ENCODE results near the gene KHDRBS2. TPM values are rescaled to one million over a fixed set of nuclear protein-coding genes. Genes with fewer than 3 reads are reported as not detected.
A peak's percentile ranks its signal among the peaks of the same experiment; 100 is the strongest.

Gene KHDRBS2
- total and polyA plus RNA-seq, 2 experiments from 2014 or later, result 5.4 to 11.7 TPM

DNA sequence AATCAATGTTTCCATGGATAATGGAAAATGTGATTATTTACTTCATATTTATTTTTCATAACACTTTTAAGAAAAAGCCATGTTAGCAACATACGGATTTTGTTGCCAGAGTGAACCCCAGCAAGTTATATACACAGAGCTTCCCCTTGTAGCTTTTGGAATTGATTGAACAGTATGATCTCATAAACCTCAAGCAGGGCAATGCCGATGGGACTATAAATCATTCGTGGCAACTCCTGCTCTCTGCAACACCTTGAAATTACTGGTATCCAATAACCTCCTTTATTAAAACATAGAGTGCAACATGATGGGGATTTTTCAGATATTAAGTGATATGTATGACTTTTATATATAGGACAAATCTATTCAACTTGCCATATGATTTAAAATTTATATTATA lies 428.5 kb downstream of the KHDRBS2 start (continued):
- TF ChIP-seq, protein P1, sequence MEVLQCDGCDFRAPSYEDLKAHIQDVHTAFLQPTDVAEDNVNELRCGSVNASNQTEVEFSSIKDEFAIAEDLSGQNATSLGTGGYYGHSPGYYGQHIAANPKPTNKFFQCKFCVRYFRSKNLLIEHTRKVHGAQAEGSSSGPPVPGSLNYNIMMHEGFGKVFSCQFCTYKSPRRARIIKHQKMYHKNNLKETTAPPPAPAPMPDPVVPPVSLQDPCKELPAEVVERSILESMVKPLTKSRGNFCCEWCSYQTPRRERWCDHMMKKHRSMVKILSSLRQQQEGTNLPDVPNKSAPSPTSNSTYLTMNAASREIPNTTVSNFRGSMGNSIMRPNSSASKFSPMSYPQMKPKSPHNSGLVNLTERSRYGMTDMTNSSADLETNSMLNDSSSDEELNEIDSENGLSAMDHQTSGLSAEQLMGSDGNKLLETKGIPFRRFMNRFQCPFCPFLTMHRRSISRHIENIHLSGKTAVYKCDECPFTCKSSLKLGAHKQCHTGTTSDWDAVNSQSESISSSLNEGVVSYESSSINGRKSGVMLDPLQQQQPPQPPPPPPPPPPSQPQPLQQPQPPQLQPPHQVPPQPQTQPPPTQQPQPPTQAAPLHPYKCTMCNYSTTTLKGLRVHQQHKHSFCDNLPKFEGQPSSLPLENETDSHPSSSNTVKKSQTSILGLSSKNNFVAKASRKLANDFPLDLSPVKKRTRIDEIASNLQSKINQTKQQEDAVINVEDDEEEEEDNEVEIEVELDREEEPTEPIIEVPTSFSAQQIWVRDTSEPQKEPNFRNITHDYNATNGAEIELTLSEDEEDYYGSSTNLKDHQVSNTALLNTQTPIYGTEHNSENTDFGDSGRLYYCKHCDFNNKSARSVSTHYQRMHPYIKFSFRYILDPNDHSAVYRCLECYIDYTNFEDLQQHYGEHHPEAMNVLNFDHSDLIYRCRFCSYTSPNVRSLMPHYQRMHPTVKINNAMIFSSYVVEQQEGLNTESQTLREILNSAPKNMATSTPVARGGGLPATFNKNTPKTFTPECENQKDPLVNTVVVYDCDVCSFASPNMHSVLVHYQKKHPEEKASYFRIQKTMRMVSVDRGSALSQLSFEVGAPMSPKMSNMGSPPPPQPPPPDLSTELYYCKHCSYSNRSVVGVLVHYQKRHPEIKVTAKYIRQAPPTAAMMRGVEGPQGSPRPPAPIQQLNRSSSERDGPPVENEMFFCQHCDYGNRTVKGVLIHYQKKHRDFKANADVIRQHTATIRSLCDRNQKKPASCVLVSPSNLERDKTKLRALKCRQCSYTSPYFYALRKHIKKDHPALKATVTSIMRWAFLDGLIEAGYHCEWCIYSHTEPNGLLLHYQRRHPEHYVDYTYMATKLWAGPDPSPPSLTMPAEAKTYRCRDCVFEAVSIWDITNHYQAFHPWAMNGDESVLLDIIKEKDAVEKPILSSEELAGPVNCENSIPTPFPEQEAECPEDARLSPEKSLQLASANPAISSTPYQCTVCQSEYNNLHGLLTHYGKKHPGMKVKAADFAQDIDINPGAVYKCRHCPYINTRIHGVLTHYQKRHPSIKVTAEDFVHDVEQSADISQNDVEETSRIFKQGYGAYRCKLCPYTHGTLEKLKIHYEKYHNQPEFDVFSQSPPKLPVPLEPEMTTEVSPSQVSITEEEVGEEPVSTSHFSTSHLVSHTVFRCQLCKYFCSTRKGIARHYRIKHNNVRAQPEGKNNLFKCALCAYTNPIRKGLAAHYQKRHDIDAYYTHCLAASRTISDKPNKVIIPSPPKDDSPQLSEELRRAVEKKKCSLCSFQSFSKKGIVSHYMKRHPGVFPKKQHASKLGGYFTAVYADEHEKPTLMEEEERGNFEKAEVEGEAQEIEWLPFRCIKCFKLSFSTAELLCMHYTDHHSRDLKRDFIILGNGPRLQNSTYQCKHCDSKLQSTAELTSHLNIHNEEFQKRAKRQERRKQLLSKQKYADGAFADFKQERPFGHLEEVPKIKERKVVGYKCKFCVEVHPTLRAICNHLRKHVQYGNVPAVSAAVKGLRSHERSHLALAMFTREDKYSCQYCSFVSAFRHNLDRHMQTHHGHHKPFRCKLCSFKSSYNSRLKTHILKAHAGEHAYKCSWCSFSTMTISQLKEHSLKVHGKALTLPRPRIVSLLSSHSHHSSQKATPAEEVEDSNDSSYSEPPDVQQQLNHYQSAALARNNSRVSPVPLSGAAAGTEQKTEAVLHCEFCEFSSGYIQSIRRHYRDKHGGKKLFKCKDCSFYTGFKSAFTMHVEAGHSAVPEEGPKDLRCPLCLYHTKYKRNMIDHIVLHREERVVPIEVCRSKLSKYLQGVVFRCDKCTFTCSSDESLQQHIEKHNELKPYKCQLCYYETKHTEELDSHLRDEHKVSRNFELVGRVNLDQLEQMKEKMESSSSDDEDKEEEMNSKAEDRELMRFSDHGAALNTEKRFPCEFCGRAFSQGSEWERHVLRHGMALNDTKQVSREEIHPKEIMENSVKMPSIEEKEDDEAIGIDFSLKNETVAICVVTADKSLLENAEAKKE (CRISPR knock-in tag; IDR thresholded peaks at IDR 0.05), result no peak
- TF ChIP-seq STAT1 (IDR thresholded peaks at IDR 0.05; ENCODE audit: unreplicated experiment) (no peak), ZNF331 (CRISPR knock-in tag; IDR thresholded peaks at IDR 0.05; ENCODE audit: low read depth) (no peak), POLR2AphosphoS5 (IDR thresholded peaks at IDR 0.05; ENCODE audit: low read depth) (no peak)
- TF ChIP-seq, protein P2, sequence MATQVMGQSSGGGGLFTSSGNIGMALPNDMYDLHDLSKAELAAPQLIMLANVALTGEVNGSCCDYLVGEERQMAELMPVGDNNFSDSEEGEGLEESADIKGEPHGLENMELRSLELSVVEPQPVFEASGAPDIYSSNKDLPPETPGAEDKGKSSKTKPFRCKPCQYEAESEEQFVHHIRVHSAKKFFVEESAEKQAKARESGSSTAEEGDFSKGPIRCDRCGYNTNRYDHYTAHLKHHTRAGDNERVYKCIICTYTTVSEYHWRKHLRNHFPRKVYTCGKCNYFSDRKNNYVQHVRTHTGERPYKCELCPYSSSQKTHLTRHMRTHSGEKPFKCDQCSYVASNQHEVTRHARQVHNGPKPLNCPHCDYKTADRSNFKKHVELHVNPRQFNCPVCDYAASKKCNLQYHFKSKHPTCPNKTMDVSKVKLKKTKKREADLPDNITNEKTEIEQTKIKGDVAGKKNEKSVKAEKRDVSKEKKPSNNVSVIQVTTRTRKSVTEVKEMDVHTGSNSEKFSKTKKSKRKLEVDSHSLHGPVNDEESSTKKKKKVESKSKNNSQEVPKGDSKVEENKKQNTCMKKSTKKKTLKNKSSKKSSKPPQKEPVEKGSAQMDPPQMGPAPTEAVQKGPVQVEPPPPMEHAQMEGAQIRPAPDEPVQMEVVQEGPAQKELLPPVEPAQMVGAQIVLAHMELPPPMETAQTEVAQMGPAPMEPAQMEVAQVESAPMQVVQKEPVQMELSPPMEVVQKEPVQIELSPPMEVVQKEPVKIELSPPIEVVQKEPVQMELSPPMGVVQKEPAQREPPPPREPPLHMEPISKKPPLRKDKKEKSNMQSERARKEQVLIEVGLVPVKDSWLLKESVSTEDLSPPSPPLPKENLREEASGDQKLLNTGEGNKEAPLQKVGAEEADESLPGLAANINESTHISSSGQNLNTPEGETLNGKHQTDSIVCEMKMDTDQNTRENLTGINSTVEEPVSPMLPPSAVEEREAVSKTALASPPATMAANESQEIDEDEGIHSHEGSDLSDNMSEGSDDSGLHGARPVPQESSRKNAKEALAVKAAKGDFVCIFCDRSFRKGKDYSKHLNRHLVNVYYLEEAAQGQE (IDR thresholded peaks at IDR 0.05; ENCODE audit: unreplicated experiment), result no peak

DNA sequence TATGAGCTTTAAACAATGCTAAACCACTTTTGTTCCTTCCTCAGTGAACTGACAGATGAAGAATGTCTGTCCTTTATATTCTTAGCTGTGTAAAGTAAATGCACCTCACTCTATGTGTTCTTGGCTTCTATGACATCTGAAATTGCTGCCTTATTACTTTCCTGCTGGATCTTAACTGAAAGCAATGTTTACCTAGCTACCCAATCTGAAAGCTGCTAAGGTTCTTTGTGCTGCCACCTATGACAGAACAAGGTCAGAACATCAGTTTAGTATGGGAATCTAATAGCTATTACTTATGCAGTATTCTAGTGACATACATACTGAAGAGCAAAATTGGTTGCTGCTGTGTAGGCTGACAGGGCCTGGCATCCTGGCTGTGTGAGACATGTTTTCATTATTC lies 444.1 kb downstream of the KHDRBS2 start:
- ATAC-seq (no peak), DNase-seq (ENCODE audit: low spot score) (no peak)
- Histone ChIP-seq H3F3A (replicated peaks; ENCODE audit: low read depth) (no peaks in the 10 kb centered on the region), H3K4me3 (no peak overlapping the region), H3K4me1 (ENCODE audit: insufficient read depth) (no peaks in the 10 kb centered on the region), H3K27ac (ENCODE audit: low read depth) (no peak overlapping the region), H3K27me3 (ENCODE audit: insufficient read depth) (no peaks in the 10 kb centered on the region), H3K9me2 (ENCODE audit: insufficient read depth) (no peaks in the 10 kb centered on the region), H4K20me1 (replicated peaks; ENCODE audit: insufficient read depth) (no peaks in the 10 kb centered on the region), H3K4me2 (no peak overlapping the region), H2AFZ (no peak overlapping the region), H3K79me2 (replicated peaks; ENCODE audit: insufficient read depth) (no peaks in the 10 kb centered on the region), H3K36me3 (ENCODE audit: insufficient read depth) (no peaks in the 10 kb centered on the region)
- Mint-ChIP-seq H3K36me3 (ENCODE audit: low read depth) (no peaks in the 10 kb centered on the region), H3K4me1 (no peaks in the 10 kb centered on the region), H3K9me3 (no peaks in the 10 kb centered on the region), H3K27ac (no peak overlapping the region), H3K4me3 (no peak overlapping the region), H3K27me3 (ENCODE audit: insufficient read depth, low read depth, poor library complexity) (peaks cover 2% of the 10 kb centered on the region)
- TF ChIP-seq EZH2phosphoT487 (IDR thresholded peaks at IDR 0.05; ENCODE audit: unreplicated experiment), result no peak
- TF ChIP-seq, protein P3, sequence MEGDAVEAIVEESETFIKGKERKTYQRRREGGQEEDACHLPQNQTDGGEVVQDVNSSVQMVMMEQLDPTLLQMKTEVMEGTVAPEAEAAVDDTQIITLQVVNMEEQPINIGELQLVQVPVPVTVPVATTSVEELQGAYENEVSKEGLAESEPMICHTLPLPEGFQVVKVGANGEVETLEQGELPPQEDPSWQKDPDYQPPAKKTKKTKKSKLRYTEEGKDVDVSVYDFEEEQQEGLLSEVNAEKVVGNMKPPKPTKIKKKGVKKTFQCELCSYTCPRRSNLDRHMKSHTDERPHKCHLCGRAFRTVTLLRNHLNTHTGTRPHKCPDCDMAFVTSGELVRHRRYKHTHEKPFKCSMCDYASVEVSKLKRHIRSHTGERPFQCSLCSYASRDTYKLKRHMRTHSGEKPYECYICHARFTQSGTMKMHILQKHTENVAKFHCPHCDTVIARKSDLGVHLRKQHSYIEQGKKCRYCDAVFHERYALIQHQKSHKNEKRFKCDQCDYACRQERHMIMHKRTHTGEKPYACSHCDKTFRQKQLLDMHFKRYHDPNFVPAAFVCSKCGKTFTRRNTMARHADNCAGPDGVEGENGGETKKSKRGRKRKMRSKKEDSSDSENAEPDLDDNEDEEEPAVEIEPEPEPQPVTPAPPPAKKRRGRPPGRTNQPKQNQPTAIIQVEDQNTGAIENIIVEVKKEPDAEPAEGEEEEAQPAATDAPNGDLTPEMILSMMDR (conservative IDR thresholded peaks at IDR 0.05; ENCODE audit: low read depth in 2 of 2), result 0 out of 4 replicates have a peak, but pooled peaks of 1 of the 2 experiments have one; percentile 1

Measured in GM23338 (cell line).